Breast epithelium (tissue), 4 donors: ENCODE results near the gene TMEM254. TPM values are rescaled to one million over a fixed set of nuclear protein-coding genes. Genes with fewer than 3 reads are reported as not detected.
"Not testable (repeated sequence)": the region's sequence is repeated elsewhere in the genome, so short reads cannot be mapped to it uniquely, and the experiment has no call there.

ENCODE experiments used
- DNase-seq, 2 donors: peaks; one replicate each; pipeline ENCODE4 v3.0.0-alpha.2; 2019; ENCODE audit warnings: low spot score in 2 of 2
- H3K27ac ChIP-seq, 2 donors: fragments of 200-600 bp; sonication (generic) in 1 of 2; one replicate each; pipeline ENCODE4 v1.5.1; 2016 to 2019; ENCODE audit warnings: mild to moderate bottlenecking in 1 of 2
- H3K27me3 ChIP-seq, 2 donors: fragments of 200-600 bp; sonication (generic) in 1 of 2; one replicate each; pipeline versions ENCODE4 v1.5.1 to v1.6.0; 2017 to 2019; ENCODE audit warnings: control low read depth in 1 of 2, mild to moderate bottlenecking in 1 of 2
- H3K36me3 ChIP-seq: fragments of 200-600 bp; one replicate; pipeline ENCODE4 v1.5.1; 2019
- H3K4me1 ChIP-seq, 2 donors: fragments of 200-600 bp; sonication (generic); one replicate each; pipeline ENCODE4 v1.5.1; 2016 to 2019; ENCODE audit warnings: control low read depth in 1 of 2
- H3K4me3 ChIP-seq, 3 donors: fragments of 200-600 bp; sonication (generic); 1 replicate in 2 of 3; 2 replicates in 1 of 3; pipeline ENCODE4 v1.5.1; 2016 to 2019; ENCODE audit warnings: mild to moderate bottlenecking in 3 of 3, moderate library complexity in 2 of 3
- H3K9me3 ChIP-seq, 2 donors: fragments of 200-600 bp; sonication (generic) in 1 of 2; one replicate each; pipeline ENCODE4 v1.5.1; 2016 to 2019; ENCODE audit warnings: control low read depth in 1 of 2
- CTCF ChIP-seq, 3 donors: fragments of 450-650 bp; IDR thresholded peaks; one replicate each; pipeline ENCODE4 v1.5.1; 2016 to 2017; ENCODE audit warnings: antibody characterized with exemption in 3 of 3, mild to moderate bottlenecking in 3 of 3, moderate library complexity in 3 of 3
- POLR2A ChIP-seq: fragments of 450-650 bp; IDR thresholded peaks from one replicate; pipeline ENCODE4 v1.6.1; 2016; ENCODE audit warnings: antibody characterized with exemption, mild to moderate bottlenecking, moderate library complexity
- POLR2AphosphoS5 ChIP-seq, 3 donors: sonication (generic); formaldehyde crosslinking; IDR thresholded peaks; one replicate each; pipeline ENCODE4 v1.6.1; 2017; ENCODE audit warnings: antibody characterized with exemption in 3 of 3
- intact Hi-C: fragments of 100-400 bp; cut with DNase I; formaldehyde crosslinking; loops from one replicate; pipeline ENCODE4 v1.15.1; 2023; ENCODE audit warnings: low total_unique reads
- total RNA-seq, 3 donors: library from RNA; depleted of rRNA; stranded (reverse); fragments of >200 nt; gene quantifications; one replicate each; pipeline ENCODE4 v1.1.0, GENCODE V29; 2016

TMEM254 gene
- total RNA-seq, 3 donors from 2014 or later = 13.3 to 29.7 (median 18.7) TPM

GRCh38 chr10:80041162-80041561, 37.3 kb upstream of the TMEM254 start:
- DNase-seq = no peak
- Histone ChIP-seq H3K27me3 (no peaks in the 10 kb centered on the region), H3K9me3 (no peaks in the 10 kb centered on the region), H3K27ac (no peak overlapping the region), H3K4me1 (no peaks in the 10 kb centered on the region), H3K4me3 (no peak overlapping the region), H3K36me3 (no peaks in the 10 kb centered on the region)
- TF ChIP-seq CTCF (IDR thresholded peaks at IDR 0.05) (no peak), POLR2AphosphoS5 (IDR thresholded peaks at IDR 0.05) (no peak), POLR2A (no peak)
- intact Hi-C loops = no loop called here

GRCh38 chr10:80044935-80045334, 33.5 kb upstream of the TMEM254 start:
- H3K27ac ChIP-seq, H3K4me1 ChIP-seq, DNase-seq, H3K27me3 ChIP-seq, H3K4me3 ChIP-seq, H3K9me3 ChIP-seq, intact Hi-C loops, H3K36me3 ChIP-seq: not testable (repeated sequence)

GRCh38 chr10:80046629-80047441, 31.6 kb upstream of the TMEM254 start:
- DNase-seq = peak; percentile 63 to 73

GRCh38 chr10:80050752-80051151, 27.7 kb upstream of the TMEM254 start:
- intact Hi-C loops = no loop called here
- H3K9me3 ChIP-seq = no peaks in the 10 kb centered on the region
- no peaks in the 10 kb centered on the region for H3K4me1 ChIP-seq
- DNase-seq = no peak
- no peaks in the 10 kb centered on the region for H3K27me3 ChIP-seq
- no peak overlapping the region for H3K27ac ChIP-seq
- no peak for TF ChIP-seq CTCF (IDR thresholded peaks at IDR 0.05)
- no peak for TF ChIP-seq POLR2AphosphoS5 (IDR thresholded peaks at IDR 0.05)
- no peak for TF ChIP-seq POLR2A
- H3K4me3 ChIP-seq = no peak overlapping the region
- H3K36me3 ChIP-seq = no peaks in the 10 kb centered on the region

More at GRCh38 chr10:80046629-80047441, 31.6 kb upstream of the TMEM254 start:
- Histone ChIP-seq H3K4me1 (no peaks in the 10 kb centered on the region), H3K9me3 (no peaks in the 10 kb centered on the region), H3K27me3 (no peaks in the 10 kb centered on the region), H3K36me3 (no peaks in the 10 kb centered on the region), H3K27ac (no peak overlapping the region), H3K4me3 (no peak overlapping the region)
- intact Hi-C loops = no loop called here
- TF ChIP-seq CTCF (IDR thresholded peaks at IDR 0.05) (peak; percentile 65 to 83 (median 74)), POLR2A (no peak), POLR2AphosphoS5 (IDR thresholded peaks at IDR 0.05) (no peak)

GRCh38 chr10:80051993-80052392, 26.5 kb upstream of the TMEM254 start:
- Histone ChIP-seq H3K36me3 (no peaks in the 10 kb centered on the region), H3K27me3 (no peaks in the 10 kb centered on the region), H3K4me3 (no peak overlapping the region), H3K4me1 (no peaks in the 10 kb centered on the region), H3K9me3 (no peaks in the 10 kb centered on the region), H3K27ac (no peak overlapping the region)
- intact Hi-C loops = no loop called here
- DNase-seq = no peak
- no peak for TF ChIP-seq CTCF (IDR thresholded peaks at IDR 0.05)
- TF ChIP-seq POLR2A = no peak
- TF ChIP-seq POLR2AphosphoS5 (IDR thresholded peaks at IDR 0.05) = no peak
